HCT116 (cell line): Measurements from ENCODE around the gene TTLL11. TPM values are rescaled to one million over a fixed set of nuclear protein-coding genes. Genes with fewer than 3 reads are reported as not detected.

Source experiments
- ATAC-seq: fragments of 200-7000 bp; cut with Tn5 transposase; 2 replicates; pipeline ENCODE4 v1.9.1; 2020; ENCODE audit warnings: mild to moderate bottlenecking, moderate library complexity
- BruUV-seq: library from RNA; stranded (reverse); fragments of 400-500 nt; replicated peaks from 2 replicates; lab custom pipeline; 2021; lab: Mats Ljungman, UMichigan
- CTCF ChIA-PET: fragments of 300-600 bp; sonication (Branson Sonifier 250); formaldehyde crosslinking; loops from one replicate; lab custom pipeline; 2021; ENCODE audit warnings: antibody characterized with exemption; lab: Charles Lee
- POLR2A ChIA-PET: fragments of 300-600, 350-600 bp; sonication (Branson Sonifier 250); formaldehyde crosslinking; loops from one replicate; lab custom pipeline; 2021; ENCODE audit warnings: antibody characterized with exemption; lab: Charles Lee
- RAD21 ChIA-PET, 2 experiments: fragments of 300-600 bp; sonication (Branson Sonifier 250); formaldehyde crosslinking; loops; one replicate each; lab custom pipeline; 2023; ENCODE audit warnings: low total read pairs in 2 of 2; ENCODE audit not compliant: uncharacterized antibody in 2 of 2, unreplicated experiment in 2 of 2, low non-redundant PET in 1 of 2; lab: Charles Lee
- DNase-seq: peaks from one replicate; pipeline ENCODE4 v3.0.0-alpha.2; 2010; ENCODE audit warnings: low read depth, low spot score
- H2AFZ ChIP-seq: fragments of 200-600 bp; shearing (Covaris generic), sonication (generic); 2 replicates; pipeline ENCODE4 v1.6.1; 2017; ENCODE audit warnings: low read depth, mixed run types, mixed read lengths, antibody characterized with exemption, low read length; ENCODE audit not compliant: poor library complexity, severe bottlenecking
- H3K27ac ChIP-seq: 2 replicates; pipeline ENCODE4 v1.5.1; 2012; ENCODE audit warnings: low read depth, low read length
- H3K27me3 ChIP-seq: fragments of 200-600 bp; sonication (generic); 2 replicates; pipeline ENCODE4 v1.6.1; 2016; ENCODE audit warnings: mixed run types, low read length, mixed read lengths; ENCODE audit not compliant: insufficient read depth
- H3K36me3 ChIP-seq, 2 experiments: fragments of 200-500 bp in 1 of 2; fragments of 200-600 bp in 1 of 2; sonication (Bioruptor generic) in 1 of 2; sonication (generic) in 1 of 2; 2 replicates each; pipeline versions ENCODE4 v1.5.1 to v1.6.1; 2014 to 2016; ENCODE audit warnings: low read length in 2 of 2, inconsistent platforms in 1 of 2, mixed read lengths in 1 of 2, mixed run types in 1 of 2; ENCODE audit not compliant: insufficient read depth in 2 of 2, control insufficient read depth in 1 of 2
- H3K4me1 ChIP-seq, 2 experiments: fragments of 200-600 bp in 1 of 2; sonication (generic) in 1 of 2; 2 replicates each; pipeline versions ENCODE4 v1.5.1 to v1.6.1; 2012 to 2017; ENCODE audit warnings: low read length in 2 of 2, inconsistent platforms in 1 of 2, mild to moderate bottlenecking in 1 of 2, mixed read lengths in 1 of 2, mixed run types in 1 of 2, moderate library complexity in 1 of 2; ENCODE audit not compliant: insufficient read depth in 2 of 2, control insufficient read depth in 1 of 2
- H3K4me2 ChIP-seq: fragments of 200-600 bp; sonication (generic); 2 replicates; pipeline ENCODE4 v1.6.1; 2017; ENCODE audit warnings: mixed run types, low read length, mixed read lengths
- H3K4me3 ChIP-seq, 2 experiments: fragments of 200-600 bp in 1 of 2; sonication (generic) in 1 of 2; replicated peaks in 1 of 2; 2 replicates each; pipeline ENCODE4 v1.5.1; 2011 to 2016; ENCODE audit warnings: low read length in 2 of 2, control low read depth in 1 of 2, low read depth in 1 of 2, mild to moderate bottlenecking in 1 of 2, mixed read lengths in 1 of 2, mixed run types in 1 of 2
- H3K79me2 ChIP-seq: fragments of 200-600 bp; sonication (generic); 2 replicates; pipeline ENCODE4 v1.6.1; 2017; ENCODE audit warnings: mild to moderate bottlenecking, mixed run types, low read length, moderate library complexity, mixed read lengths; ENCODE audit not compliant: insufficient read depth
- H3K9ac ChIP-seq: fragments of 200-600 bp; sonication (generic); 2 replicates; pipeline ENCODE4 v1.6.1; 2016; ENCODE audit warnings: low read length, mixed read lengths
- H3K9me2 ChIP-seq: fragments of 200-600 bp; sonication (generic), shearing (Covaris generic); 2 replicates; pipeline ENCODE4 v1.6.1; 2017; ENCODE audit warnings: mixed run types, mild to moderate bottlenecking, moderate library complexity; ENCODE audit not compliant: insufficient read depth
- H3K9me3 ChIP-seq, 2 experiments: fragments of 200-500 bp in 1 of 2; fragments of 200-600 bp in 1 of 2; sonication (Bioruptor generic) in 1 of 2; sonication (generic) in 1 of 2; 2 replicates each; pipeline ENCODE4 v1.6.1; 2014 to 2017; ENCODE audit warnings: low read length in 2 of 2, mixed read lengths in 2 of 2, inconsistent platforms in 1 of 2, low read depth in 1 of 2, mild to moderate bottlenecking in 1 of 2, mixed run types in 1 of 2, moderate library complexity in 1 of 2; ENCODE audit not compliant: control insufficient read depth in 1 of 2, insufficient read depth in 1 of 2
- H4K20me1 ChIP-seq: fragments of 200-600 bp; sonication (generic), shearing (Covaris generic); 2 replicates; pipeline ENCODE4 v1.6.1; 2017; ENCODE audit warnings: mixed run types, mild to moderate bottlenecking, moderate library complexity; ENCODE audit not compliant: insufficient read depth
- CEBPB ChIP-seq: IDR thresholded peaks from 2 replicates; pipeline ENCODE4 v1.6.1; 2012; ENCODE audit warnings: low read depth
- EGR1 ChIP-seq: IDR thresholded peaks from 2 replicates; pipeline ENCODE4 v1.6.1; 2012; ENCODE audit warnings: low read depth
- EZH2phosphoT487 ChIP-seq: fragments of 200-600 bp; IDR thresholded peaks from 2 replicates; pipeline ENCODE4 v1.6.1; 2018; ENCODE audit warnings: antibody characterized with exemption, borderline replicate concordance
- REST ChIP-seq: IDR thresholded peaks from 2 replicates; pipeline ENCODE4 v1.6.1; 2012; ENCODE audit warnings: low read depth
- SP1 ChIP-seq: IDR thresholded peaks from 2 replicates; pipeline ENCODE4 v1.6.1; 2012; ENCODE audit warnings: low read depth
- TCF7L2 ChIP-seq: IDR thresholded peaks from 2 replicates; pipeline ENCODE4 v1.7.0; 2011; ENCODE audit warnings: borderline replicate concordance, inconsistent platforms; ENCODE audit not compliant: insufficient read depth, insufficient read length; ENCODE audit errors: extremely low read depth
- ZBTB33 ChIP-seq: IDR thresholded peaks from 2 replicates; pipeline ENCODE4 v1.6.1; 2011; ENCODE audit warnings: mild to moderate bottlenecking, low read length, moderate library complexity; ENCODE audit not compliant: insufficient replicate concordance; ENCODE audit errors: extremely low read depth
- intact Hi-C: fragments of 100-400 bp; cut with micrococcal nuclease; formaldehyde crosslinking; loops from 2 replicates; pipeline ENCODE4 v1.10.0; 2022
- total RNA-seq: library from RNA; stranded (reverse); gene quantifications from one replicate; pipeline ENCODE4 v1.2.1, GENCODE V29; 2021; ENCODE audit not compliant: unreplicated experiment
- TF ChIP-seq, protein P1 (sequence below), 3 experiments: fragments of 200-600 bp in 1 of 3; sonication (generic) in 1 of 3; IDR thresholded peaks in 2 of 3; conservative IDR thresholded peaks in 1 of 3; 2 replicates each; pipeline ENCODE4 v1.5.1; 2012 to 2017; ENCODE audit warnings: low read depth in 2 of 3, low read length in 2 of 3, antibody characterized with exemption in 1 of 3, borderline replicate concordance in 1 of 3, control low read depth in 1 of 3, mild to moderate bottlenecking in 1 of 3, mixed read lengths in 1 of 3, mixed run types in 1 of 3, moderate library complexity in 1 of 3; ENCODE audit not compliant: insufficient read depth in 1 of 3
- TF ChIP-seq, protein P2 (sequence below): IDR thresholded peaks from 2 replicates; pipeline ENCODE4 v1.6.1; 2012
- TF ChIP-seq, protein P3 (sequence below): IDR thresholded peaks from 2 replicates; pipeline ENCODE4 v1.6.1; 2012

The TTLL11 gene
- total RNA-seq, 1 experiment from 2014 or later = 2.2 TPM

DNA sequence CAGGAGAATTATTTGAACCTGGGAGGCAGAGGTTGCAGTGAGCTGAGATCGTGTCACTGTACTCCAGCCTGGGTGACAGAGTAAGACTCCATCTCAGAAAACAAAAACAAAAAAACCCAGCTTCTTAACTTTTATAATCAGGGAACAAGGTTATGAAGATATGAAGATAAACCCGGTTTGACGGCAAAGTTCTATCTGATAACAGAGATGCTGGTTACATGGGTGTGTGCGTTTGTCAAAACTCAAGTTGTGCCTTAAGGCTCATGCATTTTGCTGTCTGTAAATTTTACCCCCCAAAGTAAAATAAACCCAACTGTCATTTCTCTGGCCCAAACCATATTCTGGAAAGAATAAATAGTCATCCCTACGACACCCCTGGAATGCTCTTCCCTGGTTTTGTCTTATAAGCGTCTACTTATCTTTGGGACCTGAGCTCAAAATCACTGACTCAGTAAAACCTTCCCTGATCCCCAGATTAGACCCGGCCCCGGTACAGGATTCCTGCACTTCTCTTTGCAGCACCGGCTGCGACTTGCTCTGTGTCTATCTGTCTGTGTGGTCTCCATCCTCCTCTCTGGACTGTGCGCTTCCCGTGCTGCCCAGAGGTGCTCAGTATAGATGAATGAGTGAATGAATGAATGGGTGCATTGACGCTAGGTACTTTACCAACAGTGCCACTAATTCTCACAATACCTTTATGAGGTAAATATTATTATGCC lies 269.5 kb downstream of the TTLL11 start:
- DNase-seq = no peak
- Histone ChIP-seq H3K4me1 (peaks cover 0 to 15% of the 10 kb centered on the region in 2 experiments; a peak in 2 of 4 replicates), H3K36me3 (no peaks in the 10 kb centered on the region), H2AFZ (no peak overlapping the region), H3K4me3 (no peak overlapping the region), H3K9ac (no peak overlapping the region), H4K20me1 (no peaks in the 10 kb centered on the region), H3K9me3 (no peaks in the 10 kb centered on the region), H3K9me2 (no peaks in the 10 kb centered on the region), H3K4me2 (no peak overlapping the region), H3K27me3 (no peaks in the 10 kb centered on the region), H3K27ac (no peak overlapping the region), H3K79me2 (no peaks in the 10 kb centered on the region)
- ChIA-PET POLR2A (interaction anchor here (0.6 kb wide), 1 partner anchor 285 kb away, joined by 4 read pairs; no protein-coding TSS in a partner anchor), CTCF (no interaction called here), RAD21 (no interaction called here)
- no TSS peak for BruUV-seq
- ATAC-seq = no peak
- intact Hi-C loops = no loop called here
- TF ChIP-seq ZBTB33 = no peak
- TF ChIP-seq, protein P1, sequence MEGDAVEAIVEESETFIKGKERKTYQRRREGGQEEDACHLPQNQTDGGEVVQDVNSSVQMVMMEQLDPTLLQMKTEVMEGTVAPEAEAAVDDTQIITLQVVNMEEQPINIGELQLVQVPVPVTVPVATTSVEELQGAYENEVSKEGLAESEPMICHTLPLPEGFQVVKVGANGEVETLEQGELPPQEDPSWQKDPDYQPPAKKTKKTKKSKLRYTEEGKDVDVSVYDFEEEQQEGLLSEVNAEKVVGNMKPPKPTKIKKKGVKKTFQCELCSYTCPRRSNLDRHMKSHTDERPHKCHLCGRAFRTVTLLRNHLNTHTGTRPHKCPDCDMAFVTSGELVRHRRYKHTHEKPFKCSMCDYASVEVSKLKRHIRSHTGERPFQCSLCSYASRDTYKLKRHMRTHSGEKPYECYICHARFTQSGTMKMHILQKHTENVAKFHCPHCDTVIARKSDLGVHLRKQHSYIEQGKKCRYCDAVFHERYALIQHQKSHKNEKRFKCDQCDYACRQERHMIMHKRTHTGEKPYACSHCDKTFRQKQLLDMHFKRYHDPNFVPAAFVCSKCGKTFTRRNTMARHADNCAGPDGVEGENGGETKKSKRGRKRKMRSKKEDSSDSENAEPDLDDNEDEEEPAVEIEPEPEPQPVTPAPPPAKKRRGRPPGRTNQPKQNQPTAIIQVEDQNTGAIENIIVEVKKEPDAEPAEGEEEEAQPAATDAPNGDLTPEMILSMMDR (IDR thresholded peaks at IDR 0.05 in 2 of 3, conservative IDR thresholded peaks at IDR 0.05 in 1 of 3; ENCODE audit: borderline replicate concordance in 1 of 3, insufficient read depth in 1 of 3, low read depth in 2 of 3, low read length in 2 of 3) = no peak
- no peak for TF ChIP-seq EGR1
- TF ChIP-seq REST = no peak
- TF ChIP-seq, protein P2, sequence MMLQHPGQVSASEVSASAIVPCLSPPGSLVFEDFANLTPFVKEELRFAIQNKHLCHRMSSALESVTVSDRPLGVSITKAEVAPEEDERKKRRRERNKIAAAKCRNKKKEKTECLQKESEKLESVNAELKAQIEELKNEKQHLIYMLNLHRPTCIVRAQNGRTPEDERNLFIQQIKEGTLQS = no peak
- no peak for TF ChIP-seq TCF7L2
- no peak for TF ChIP-seq CEBPB
- TF ChIP-seq SP1 = no peak
- no peak for TF ChIP-seq EZH2phosphoT487
- TF ChIP-seq, protein P3, sequence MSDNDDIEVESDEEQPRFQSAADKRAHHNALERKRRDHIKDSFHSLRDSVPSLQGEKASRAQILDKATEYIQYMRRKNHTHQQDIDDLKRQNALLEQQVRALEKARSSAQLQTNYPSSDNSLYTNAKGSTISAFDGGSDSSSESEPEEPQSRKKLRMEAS = no peak
